ENCODE data around the gene REXO4.

DNA sequence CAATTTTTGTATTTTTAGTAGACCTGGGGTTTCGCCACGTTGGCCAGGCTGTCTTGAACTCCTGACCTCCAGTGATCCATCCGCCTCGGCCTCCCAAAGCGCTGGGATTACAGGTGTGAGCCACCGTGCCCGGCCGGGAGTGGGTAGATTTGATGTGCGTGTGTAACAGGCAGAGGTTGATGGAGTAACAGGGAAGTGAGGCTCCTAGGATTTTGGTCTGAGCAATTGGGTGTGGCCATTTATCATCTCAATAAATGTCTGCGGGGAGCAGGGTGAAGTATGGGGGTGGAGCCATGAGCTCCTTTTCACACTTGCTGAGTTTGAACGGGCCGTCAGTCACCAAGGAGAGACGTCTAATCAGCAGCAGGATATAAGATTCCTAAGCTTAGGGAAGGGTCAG, 1.2 kb upstream of the REXO4 start:
- TF ChIP-seq, protein P1, sequence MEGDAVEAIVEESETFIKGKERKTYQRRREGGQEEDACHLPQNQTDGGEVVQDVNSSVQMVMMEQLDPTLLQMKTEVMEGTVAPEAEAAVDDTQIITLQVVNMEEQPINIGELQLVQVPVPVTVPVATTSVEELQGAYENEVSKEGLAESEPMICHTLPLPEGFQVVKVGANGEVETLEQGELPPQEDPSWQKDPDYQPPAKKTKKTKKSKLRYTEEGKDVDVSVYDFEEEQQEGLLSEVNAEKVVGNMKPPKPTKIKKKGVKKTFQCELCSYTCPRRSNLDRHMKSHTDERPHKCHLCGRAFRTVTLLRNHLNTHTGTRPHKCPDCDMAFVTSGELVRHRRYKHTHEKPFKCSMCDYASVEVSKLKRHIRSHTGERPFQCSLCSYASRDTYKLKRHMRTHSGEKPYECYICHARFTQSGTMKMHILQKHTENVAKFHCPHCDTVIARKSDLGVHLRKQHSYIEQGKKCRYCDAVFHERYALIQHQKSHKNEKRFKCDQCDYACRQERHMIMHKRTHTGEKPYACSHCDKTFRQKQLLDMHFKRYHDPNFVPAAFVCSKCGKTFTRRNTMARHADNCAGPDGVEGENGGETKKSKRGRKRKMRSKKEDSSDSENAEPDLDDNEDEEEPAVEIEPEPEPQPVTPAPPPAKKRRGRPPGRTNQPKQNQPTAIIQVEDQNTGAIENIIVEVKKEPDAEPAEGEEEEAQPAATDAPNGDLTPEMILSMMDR (IDR thresholded peaks at IDR 0.05): no peak
- no peak for TF ChIP-seq POLR2A (IDR thresholded peaks at IDR 0.05)

Data from esophagus squamous epithelium (tissue), 4 donors.